BE2C (cell line): ENCODE data around the gene DENR.
"Not testable (repeated sequence)": the region's sequence is repeated elsewhere in the genome, so short reads cannot be mapped to it uniquely, and the experiment has no call there.

Experiments used
- DNase-seq: peaks from one replicate; pipeline ENCODE4 v3.0.0-alpha.2; 2020
- H3K27me3 ChIP-seq: fragments of 250-450 bp; sonication (Bioruptor Pico); 2 replicates; pipeline ENCODE4 v1.5.1; 2020; ENCODE audit warnings: mild to moderate bottlenecking
- H3K36me3 ChIP-seq: fragments of 250-450 bp; sonication (Bioruptor Pico); 2 replicates; pipeline ENCODE4 v1.5.1; 2020; ENCODE audit warnings: mild to moderate bottlenecking
- H3K4me1 ChIP-seq: fragments of 250-450 bp; sonication (Bioruptor Pico); 2 replicates; pipeline ENCODE4 v1.5.1; 2020
- H3K4me3 ChIP-seq: 2 replicates; pipeline ENCODE4 v1.5.1; 2011; ENCODE audit warnings: low read depth, low read length
- H3K9me3 ChIP-seq: fragments of 250-450 bp; sonication (Bioruptor Pico); 2 replicates; pipeline ENCODE4 v1.5.1; 2020
- CTCF ChIP-seq: IDR thresholded peaks from 2 replicates; pipeline ENCODE4 v1.5.1; 2012; ENCODE audit warnings: mild to moderate bottlenecking, low read depth, low read length

DENR gene

GRCh38 chr12:122799641-122800243 lies 47.1 kb downstream of the DENR start:
- no peak for DNase-seq
- TF ChIP-seq CTCF, result no peak
- no peaks in the 10 kb centered on the region for H3K27me3 ChIP-seq
- no peak overlapping the region for H3K4me3 ChIP-seq
- no peaks in the 10 kb centered on the region for H3K4me1 ChIP-seq
- no peaks in the 10 kb centered on the region for H3K36me3 ChIP-seq
- no peaks in the 10 kb centered on the region for H3K9me3 ChIP-seq

GRCh38 chr12:122803937-122804336 lies 51.3 kb downstream of the DENR start:
- DNase-seq, result no peak
- TF ChIP-seq CTCF, result no peak
- Histone ChIP-seq H3K4me1 (no peaks in the 10 kb centered on the region), H3K9me3 (no peaks in the 10 kb centered on the region), H3K36me3 (no peaks in the 10 kb centered on the region), H3K27me3 (no peaks in the 10 kb centered on the region), H3K4me3 (no peak overlapping the region)

- not testable (repeated sequence) for H3K27me3 ChIP-seq, H3K36me3 ChIP-seq, H3K4me1 ChIP-seq, H3K9me3 ChIP-seq, DNase-seq, H3K4me3 ChIP-seq
Measured at GRCh38 chr12:122804957-122805356, 52.3 kb downstream of the DENR start.

- H3K36me3 ChIP-seq, result no peaks in the 10 kb centered on the region
- no peak for TF ChIP-seq CTCF
- no peak overlapping the region for H3K4me3 ChIP-seq
- no peaks in the 10 kb centered on the region for H3K4me1 ChIP-seq
- H3K9me3 ChIP-seq, result no peaks in the 10 kb centered on the region
- DNase-seq, result no peak
- no peaks in the 10 kb centered on the region for H3K27me3 ChIP-seq
Measured at GRCh38 chr12:122807651-122808050, 55.0 kb downstream of the DENR start.

- H3K9me3 ChIP-seq, result no peaks in the 10 kb centered on the region
- no peak overlapping the region for H3K4me3 ChIP-seq
- TF ChIP-seq CTCF, result no peak
- H3K27me3 ChIP-seq, result no peaks in the 10 kb centered on the region
- H3K4me1 ChIP-seq, result no peaks in the 10 kb centered on the region
- DNase-seq, result no peak
- no peaks in the 10 kb centered on the region for H3K36me3 ChIP-seq
Measured at GRCh38 chr12:122811777-122812176, 59.2 kb downstream of the DENR start.

GRCh38 chr12:122813310-122813713 lies 60.7 kb downstream of the DENR start:
- Histone ChIP-seq H3K36me3 (no peaks in the 10 kb centered on the region), H3K27me3 (no peaks in the 10 kb centered on the region), H3K4me1 (no peaks in the 10 kb centered on the region), H3K4me3 (no peak overlapping the region), H3K9me3 (no peaks in the 10 kb centered on the region)
- TF ChIP-seq CTCF, result no peak
- DNase-seq, result no peak

GRCh38 chr12:122819209-122819785 lies 66.7 kb downstream of the DENR start:
- Histone ChIP-seq H3K27me3 (no peaks in the 10 kb centered on the region), H3K4me1 (no peaks in the 10 kb centered on the region), H3K9me3 (no peaks in the 10 kb centered on the region), H3K36me3 (no peaks in the 10 kb centered on the region), H3K4me3 (no peak overlapping the region)
- no peak for DNase-seq
- no peak for TF ChIP-seq CTCF
